GM21723 (cell line): ENCODE measurements around the gene ZNF558.

Experiments used
- ATAC-seq: cut with Tn5 transposase; IDR thresholded peaks from one replicate; pipeline ENCODE4 v1.9.1; 2021; ENCODE audit warnings: mild to moderate bottlenecking, moderate library complexity; ENCODE audit not compliant: unreplicated experiment

ZNF558 gene

GRCh38 chr19:8832132-8833021, at the start of gene ZNF558, which contains the start of gene MBD3L1:
Gene ZNF558 (minus strand): TSS chr19:8832304. CDS start chr19:8822659, 9,645 bp downstream.
Gene MBD3L1 (plus strand): TSS chr19:8832377. CDS start chr19:8842679, 10,302 bp downstream.
- peak; percentile 80 for ATAC-seq

- no peak for ATAC-seq
Observed at GRCh38 chr19:8881512-8881911, 49.4 kb upstream of the ZNF558 start.

DNA sequence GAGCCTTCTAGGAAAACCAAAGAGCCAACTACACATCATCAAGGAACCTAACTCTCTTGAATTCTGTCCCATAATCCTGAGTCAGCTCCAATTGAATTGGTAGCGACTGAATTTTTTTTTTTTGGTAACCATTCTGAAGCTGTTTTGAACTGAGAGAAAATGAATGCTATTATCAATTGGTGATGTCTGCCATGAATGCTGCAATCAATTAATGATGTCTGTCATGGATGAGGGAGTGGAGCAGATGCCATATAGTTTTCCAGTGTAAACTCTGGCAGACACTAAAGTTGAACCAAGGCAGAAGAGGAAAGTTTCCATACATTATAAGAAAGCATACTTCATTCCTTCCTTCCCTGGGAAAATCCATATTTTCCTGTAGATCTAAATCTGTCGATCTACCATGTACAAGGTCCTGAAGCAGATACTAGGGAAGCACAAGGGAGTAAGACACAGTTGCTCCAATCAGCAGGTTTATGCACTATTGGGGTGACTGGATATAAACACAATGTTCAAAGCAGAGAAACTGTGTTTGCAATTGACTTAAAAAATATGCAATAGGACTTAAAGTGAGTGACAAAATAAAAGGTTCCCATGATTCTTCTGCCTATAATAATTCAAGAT, 48.9 kb upstream of the ZNF558 start:
- ATAC-seq, result no peak

GRCh38 chr19:8877854-8878705, 46.0 kb upstream of the ZNF558 start:
- ATAC-seq, result no peak

GRCh38 chr19:8866344-8866743, 34.2 kb upstream of the ZNF558 start:
- no peak for ATAC-seq

DNA sequence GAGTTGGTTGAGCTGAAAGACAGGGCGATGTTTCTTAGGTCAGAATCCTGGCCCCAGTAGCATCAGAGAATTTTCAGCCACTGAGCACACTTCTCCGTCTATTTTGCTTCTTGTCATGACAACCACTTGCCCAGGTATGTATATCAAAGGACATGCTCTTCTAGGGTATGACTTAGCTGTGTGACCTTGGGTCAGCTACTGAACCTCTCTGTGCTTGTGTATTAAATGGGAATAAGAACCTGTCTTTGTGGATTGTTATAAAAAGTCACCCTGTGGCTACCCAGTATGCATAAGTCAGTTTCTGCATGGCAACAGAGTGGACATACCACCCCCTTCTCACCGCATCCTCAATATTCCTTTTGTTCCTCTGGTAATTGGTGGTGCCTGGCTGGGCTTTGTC, 26.2 kb upstream of the ZNF558 start:
- no peak for ATAC-seq

GRCh38 chr19:8850488-8850887, 18.4 kb upstream of the ZNF558 start:
- no peak for ATAC-seq

GRCh38 chr19:8849232-8849631, 17.1 kb upstream of the ZNF558 start:
- ATAC-seq, result no peak

- ATAC-seq, result no peak
Observed at GRCh38 chr19:8846819-8847218, 14.7 kb upstream of the ZNF558 start.

GRCh38 chr19:8840708-8841107, 8.6 kb upstream of the ZNF558 start:
- no peak for ATAC-seq

GRCh38 chr19:8835877-8836276, 3.8 kb upstream of the ZNF558 start:
- no peak for ATAC-seq

DNA sequence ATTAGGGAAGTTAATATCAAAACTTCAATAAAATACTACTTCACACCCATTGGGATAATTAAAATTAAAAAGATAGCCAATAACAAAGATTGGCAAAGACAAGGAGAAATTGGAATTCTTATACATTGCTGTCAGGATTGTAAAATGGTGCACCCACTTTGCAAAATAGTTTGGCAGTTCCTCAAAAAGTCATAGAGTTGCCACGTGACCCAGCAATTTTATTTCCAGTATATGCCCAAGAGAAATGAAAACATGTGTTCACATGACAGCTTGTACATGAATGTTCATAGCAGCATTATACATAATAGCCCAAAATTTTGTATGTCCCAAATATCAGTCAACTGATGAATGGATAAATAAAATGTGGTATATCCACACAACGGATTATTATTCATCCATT, 3.3 kb upstream of the ZNF558 start:
- ATAC-seq, result no peak

DNA sequence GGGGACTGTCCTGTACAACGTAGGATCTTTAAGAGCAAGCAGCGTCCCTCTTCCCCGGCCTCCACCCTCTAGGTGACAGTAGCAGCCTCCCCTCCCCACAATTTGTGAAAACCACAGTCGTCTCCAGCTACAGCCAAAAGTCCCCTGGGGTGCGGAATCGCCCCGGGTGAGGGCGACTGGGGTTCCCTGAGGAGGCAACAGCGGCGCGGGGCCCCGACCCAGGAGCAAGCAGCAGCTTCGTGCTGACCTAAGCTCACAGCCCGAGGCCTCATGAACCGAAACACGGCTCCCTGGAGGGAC, 322 bp downstream of the ZNF558 start:
- ATAC-seq, result peak; percentile 23

DNA sequence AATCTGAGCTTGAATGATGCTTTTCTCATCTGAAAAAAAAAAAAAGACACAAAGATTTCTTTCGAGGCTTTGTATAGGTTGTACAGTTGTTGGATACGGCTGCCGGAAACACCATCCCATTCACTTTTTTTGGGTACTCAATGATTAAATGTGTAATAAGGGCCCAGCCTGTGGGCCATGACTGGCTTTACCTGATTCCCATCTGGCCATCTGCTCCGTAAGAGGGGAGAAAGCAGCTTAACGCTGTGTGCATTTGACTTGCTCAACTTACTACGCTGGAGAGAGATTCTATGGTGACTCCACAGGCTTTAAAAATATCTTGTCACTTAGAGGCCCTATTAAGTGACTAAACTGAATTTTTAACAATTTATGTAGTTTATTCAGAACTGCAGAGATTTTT, 731 bp downstream of the ZNF558 start:
- no peak for ATAC-seq

DNA sequence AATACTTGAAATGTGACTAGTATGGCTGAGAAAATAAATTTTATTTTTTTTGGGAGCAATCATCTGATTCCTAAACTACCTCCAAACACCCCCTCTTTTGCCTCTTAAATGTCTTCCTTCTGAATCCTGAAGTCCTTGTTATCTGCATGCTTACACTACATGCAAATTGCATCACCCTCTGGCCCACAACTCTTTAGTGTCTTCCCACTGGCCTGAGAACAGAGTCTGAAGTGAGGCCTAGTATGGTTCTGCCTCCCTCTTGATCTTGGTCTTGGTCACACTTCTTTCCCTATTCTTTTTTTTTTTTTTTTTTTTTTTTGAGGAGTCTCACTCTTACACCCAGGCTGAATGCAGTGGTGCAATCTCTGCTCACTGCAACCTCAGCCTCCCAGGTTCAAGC, 4.8 kb downstream of the ZNF558 start:
- ATAC-seq, result no peak

DNA sequence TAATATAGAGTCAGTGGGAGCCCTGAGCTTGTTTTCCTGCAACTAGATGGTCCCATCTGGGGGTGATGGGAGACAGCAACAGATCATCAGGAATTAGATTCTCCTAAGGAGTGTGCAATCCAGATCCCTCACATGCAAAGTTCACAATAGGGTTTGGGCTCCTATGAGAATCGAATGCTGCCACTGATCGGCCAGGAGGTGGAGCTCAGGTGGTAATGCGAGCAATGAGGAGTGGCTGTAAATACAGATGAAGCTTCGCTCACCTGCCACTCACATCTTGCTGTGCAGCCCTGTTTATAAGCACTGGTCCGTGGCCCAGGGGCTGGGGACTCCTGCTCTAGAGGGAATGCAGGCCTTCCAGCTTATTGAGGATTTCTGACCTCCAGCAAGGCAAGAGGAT, 5.7 kb downstream of the ZNF558 start:
- no peak for ATAC-seq

DNA sequence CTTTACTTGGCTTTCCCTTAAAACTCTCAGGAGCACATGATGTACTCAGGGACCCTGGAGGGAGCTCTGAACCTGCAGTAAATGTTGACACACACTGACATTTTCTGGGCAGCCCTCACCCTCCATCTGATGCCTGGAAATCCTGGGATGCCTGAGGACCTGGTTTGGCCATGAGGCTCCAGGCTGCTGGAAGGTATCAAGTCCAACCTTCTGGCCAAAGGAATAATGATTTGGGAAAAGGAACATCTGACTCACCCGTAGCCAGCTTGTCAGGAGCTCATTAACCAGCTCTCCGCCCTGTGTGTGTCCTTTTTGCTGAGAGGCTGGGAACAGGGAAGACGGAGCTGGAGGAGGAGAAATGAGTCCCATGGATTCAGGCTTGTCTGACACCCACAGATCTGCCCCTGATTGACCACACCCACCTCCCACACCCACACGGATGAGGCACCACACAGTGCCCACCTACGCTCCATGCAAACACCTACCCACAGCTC, 10.3 kb downstream of the ZNF558 start:
- no peak for ATAC-seq

DNA sequence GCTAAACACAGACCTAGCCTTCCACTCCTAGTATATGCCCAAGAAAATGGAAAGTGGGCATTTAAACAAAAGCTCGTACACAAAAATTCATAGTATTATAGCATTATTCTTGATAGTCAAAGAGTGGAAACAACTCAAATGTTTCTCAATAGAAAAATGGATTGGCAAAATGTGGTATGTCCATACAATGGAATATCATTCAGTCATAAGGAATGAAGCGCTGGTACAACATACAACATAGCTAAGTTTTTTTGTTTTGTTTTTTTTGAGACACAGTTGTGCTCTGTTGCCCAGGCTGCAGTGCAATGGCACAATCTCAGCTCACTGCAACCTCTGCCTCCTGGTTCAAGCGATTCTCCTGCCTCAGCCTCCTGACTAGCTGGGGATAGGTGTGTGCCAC, 11.9 kb downstream of the ZNF558 start:
- no peak for ATAC-seq

DNA sequence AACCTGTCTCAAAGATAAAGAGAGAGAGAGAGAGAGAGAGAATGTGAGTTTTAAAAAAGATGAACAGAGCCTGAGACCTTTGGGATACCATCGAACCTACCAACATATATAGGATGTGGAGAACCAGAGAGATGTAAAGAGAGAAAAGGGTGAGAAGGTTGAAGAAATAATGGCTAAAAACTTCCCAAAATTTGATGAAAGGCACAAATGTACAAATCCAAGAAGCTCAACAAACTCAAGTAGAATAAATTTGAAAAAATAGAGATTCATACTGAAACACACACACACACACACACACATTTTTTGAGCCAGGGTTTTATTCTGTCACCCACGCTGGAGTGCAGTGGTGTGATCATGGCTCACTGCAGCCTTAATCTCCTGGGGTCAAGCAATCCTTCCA, 16.3 kb downstream of the ZNF558 start:
- ATAC-seq, result no peak

DNA sequence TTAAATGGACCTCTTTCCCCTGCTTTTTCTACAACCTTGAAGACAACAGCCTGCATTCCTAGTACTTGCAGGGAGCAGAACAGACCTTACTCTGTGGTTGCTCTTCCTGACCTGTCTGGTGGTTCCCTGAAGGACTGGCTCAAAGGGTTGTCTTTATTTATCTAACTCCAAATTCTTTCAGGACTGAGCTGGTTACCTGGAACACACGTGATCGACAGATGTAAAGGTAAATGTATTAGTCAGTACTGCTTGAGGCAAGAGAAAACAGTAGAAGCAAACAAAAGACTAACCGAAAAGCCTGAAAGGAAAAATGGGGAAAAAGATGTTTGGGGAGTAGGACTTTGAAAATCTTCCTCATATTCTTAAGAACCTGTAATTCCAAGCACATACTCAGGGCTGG, 17.9 kb downstream of the ZNF558 start:
- ATAC-seq, result no peak
